ENCODE data around the gene ARHGAP40.

DNA sequence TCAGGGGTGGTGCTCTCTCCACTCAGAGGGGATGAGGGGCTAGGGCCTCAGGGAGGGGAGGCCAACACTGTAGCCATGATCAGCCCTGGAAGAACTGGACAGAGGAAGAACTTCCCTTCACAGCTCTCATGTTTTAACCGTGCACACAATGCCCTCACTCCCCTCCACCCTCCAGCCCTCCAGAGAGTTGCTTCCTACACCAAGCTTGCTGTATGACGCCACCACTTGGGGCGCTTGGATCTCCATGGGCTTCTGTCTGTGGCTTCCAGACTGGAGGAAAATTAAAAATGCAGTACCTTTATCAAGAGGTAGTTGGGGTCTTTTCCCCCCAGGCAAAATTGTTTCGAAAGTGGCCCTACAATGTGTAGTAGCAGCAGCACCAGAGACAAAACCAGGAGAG is 48.4 kb downstream of the ARHGAP40 start:
- TF ChIP-seq CTCF (IDR thresholded peaks at IDR 0.05), result no peak
- TF ChIP-seq POLR2A (IDR thresholded peaks at IDR 0.05), result no peak

Data from tibial nerve (tissue), 3 donors.